ENCODE measurements around the gene ANKS3.

- TF ChIP-seq POLR2AphosphoS5 (IDR thresholded peaks at IDR 0.05; ENCODE audit: low read depth, low read length): no peak; the same call in 1 of the 2 replicates
- no peak for TF ChIP-seq POLR2A (IDR thresholded peaks at IDR 0.05; ENCODE audit: low read depth, low read length)
Observed at GRCh38 chr16:4693956-4694641, 40.0 kb downstream of the ANKS3 start.

Measured in GM12892 (cell line).